Measurements from ENCODE around the gene CERS6.

Gene CERS6

GRCh38 chr2:168703926-168704325, 247.9 kb downstream of the CERS6 start:
- in situ Hi-C loops (cut with HindIII; ENCODE audit: low sequenced_read_pairs) = no loop called here
- H3K4me3 ChIP-seq (ENCODE audit: low read depth, low read length) = no peak overlapping the region
- DNase-seq (ENCODE audit: low read depth, low spot score) = no peak
- no peak for TF ChIP-seq CTCF (IDR thresholded peaks at IDR 0.05; ENCODE audit: low read depth, low read length)

GRCh38 chr2:168705534-168706470, 249.7 kb downstream of the CERS6 start:
- in situ Hi-C loops (cut with HindIII; ENCODE audit: low sequenced_read_pairs) = no loop called here
- no peak overlapping the region for H3K4me3 ChIP-seq (ENCODE audit: low read depth, low read length)
- peak; percentile 48 for TF ChIP-seq CTCF (IDR thresholded peaks at IDR 0.05; ENCODE audit: low read depth, low read length)
- peak; percentile 44 for DNase-seq (ENCODE audit: low read depth, low spot score)

- H3K4me3 ChIP-seq (ENCODE audit: low read depth, low read length) = no peak overlapping the region
- no peak for DNase-seq (ENCODE audit: low read depth, low spot score)
- no peak for TF ChIP-seq CTCF (IDR thresholded peaks at IDR 0.05; ENCODE audit: low read depth, low read length)
- in situ Hi-C loops (cut with HindIII; ENCODE audit: low sequenced_read_pairs) = no loop called here
These were observed 250.7 kb downstream of the CERS6 start for GRCh38 chr2:168706806-168707205.

- TF ChIP-seq CTCF (IDR thresholded peaks at IDR 0.05; ENCODE audit: low read depth, low read length) = no peak
- no peak overlapping the region for H3K4me3 ChIP-seq (ENCODE audit: low read depth, low read length)
- DNase-seq (ENCODE audit: low read depth, low spot score) = no peak
- in situ Hi-C loops (cut with HindIII; ENCODE audit: low sequenced_read_pairs) = no loop called here
These were observed 252.0 kb downstream of the CERS6 start for GRCh38 chr2:168708080-168708479.

GRCh38 chr2:168710754-168711467, 254.8 kb downstream of the CERS6 start:
- in situ Hi-C loops (cut with HindIII; ENCODE audit: low sequenced_read_pairs) = no loop called here
- TF ChIP-seq CTCF (IDR thresholded peaks at IDR 0.05; ENCODE audit: low read depth, low read length) = no peak

GRCh38 chr2:168712053-168712452, 256.0 kb downstream of the CERS6 start:
- in situ Hi-C loops (cut with HindIII; ENCODE audit: low sequenced_read_pairs) = no loop called here
- no peak for DNase-seq (ENCODE audit: low read depth, low spot score)
- TF ChIP-seq CTCF (IDR thresholded peaks at IDR 0.05; ENCODE audit: low read depth, low read length) = peak; percentile 1

More at GRCh38 chr2:168710754-168711467, 254.8 kb downstream of the CERS6 start:
- no peak overlapping the region for H3K4me3 ChIP-seq (ENCODE audit: low read depth, low read length)
- DNase-seq (ENCODE audit: low read depth, low spot score) = no peak

More at GRCh38 chr2:168712053-168712452, 256.0 kb downstream of the CERS6 start:
- no peak overlapping the region for H3K4me3 ChIP-seq (ENCODE audit: low read depth, low read length)
